Spleen (tissue), 7 donors: ENCODE measurements around the gene ZNF532.

Experiments used
- CTCF ChIP-seq, 11 experiments: fragments of 200-600 bp in 7 of 11; fragments of 450-650 bp in 4 of 11; sonication (generic) in 4 of 11; IDR thresholded peaks in 8 of 11; conservative IDR thresholded peaks in 3 of 11; 1 replicate in 7 of 11; 2 replicates in 4 of 11; pipeline versions ENCODE4 v1.4.0 to v1.8.0; 2016 to 2021; ENCODE audit warnings: antibody characterized with exemption in 11 of 11, inconsistent platforms in 4 of 11, mild to moderate bottlenecking in 1 of 11
- POLR2A ChIP-seq, 3 donors: fragments of 450-650 bp; IDR thresholded peaks; one replicate each; pipeline ENCODE4 v1.5.1; 2017; ENCODE audit warnings: antibody characterized with exemption in 3 of 3, mild to moderate bottlenecking in 1 of 3
- POLR2AphosphoS5 ChIP-seq, 3 donors: sonication (generic); formaldehyde crosslinking; IDR thresholded peaks; one replicate each; pipeline ENCODE4 v1.5.1; 2017; ENCODE audit warnings: antibody characterized with exemption in 3 of 3
- donor health status: DM: no; HTN: no; CAD: no; lungs with moderate emphysema.
- donor health status: DM: no; HTN: no; CAD: no.
- donor health status: DM: no; HTN: no; CAD: no.

GRCh38 chr18:58862851-58863538 is 1.7 kb upstream of the ZNF532 start:
- TF ChIP-seq CTCF (IDR thresholded peaks at IDR 0.05 in 8 of 11, conservative IDR thresholded peaks at IDR 0.05 in 3 of 11): no peak
- TF ChIP-seq POLR2A (IDR thresholded peaks at IDR 0.05): no peak
- no peak for TF ChIP-seq POLR2AphosphoS5 (IDR thresholded peaks at IDR 0.05)
